Ishikawa (cell line): Measurements from ENCODE around the gene SLC26A11.

Source experiments
- CEBPB ChIP-seq: IDR thresholded peaks from 2 replicates; pipeline ENCODE4 v1.6.1; 2012
- CREB1 ChIP-seq: IDR thresholded peaks from 2 replicates; pipeline ENCODE4 v1.6.1; 2012; ENCODE audit warnings: low read depth
- EGR1 ChIP-seq: IDR thresholded peaks from 2 replicates; pipeline ENCODE4 v1.6.1; 2012
- EP300 ChIP-seq: IDR thresholded peaks from 2 replicates; pipeline ENCODE4 v1.6.1; 2012; ENCODE audit warnings: borderline replicate concordance
- FOXM1 ChIP-seq: IDR thresholded peaks from 2 replicates; pipeline ENCODE4 v1.6.1; 2012; ENCODE audit warnings: low read depth, borderline replicate concordance
- NFIC ChIP-seq: IDR thresholded peaks from 2 replicates; pipeline ENCODE4 v1.6.1; 2012
- RAD21 ChIP-seq: IDR thresholded peaks from 2 replicates; pipeline ENCODE4 v1.6.1; 2012; ENCODE audit warnings: low read depth
- TAF1 ChIP-seq: IDR thresholded peaks from 2 replicates; pipeline ENCODE4 v1.6.1; 2012; ENCODE audit warnings: low read depth, mild to moderate bottlenecking
- TCF12 ChIP-seq: IDR thresholded peaks from 2 replicates; pipeline ENCODE4 v1.6.1; 2012; ENCODE audit warnings: low read depth
- TEAD4 ChIP-seq: IDR thresholded peaks from 2 replicates; pipeline ENCODE4 v1.6.1; 2012
- YY1 ChIP-seq: IDR thresholded peaks from 2 replicates; pipeline ENCODE4 v1.6.1; 2012; ENCODE audit warnings: low read depth
- ZBTB7A ChIP-seq: IDR thresholded peaks from 2 replicates; pipeline ENCODE4 v1.6.1; 2012; ENCODE audit warnings: low read depth
- TF ChIP-seq, protein P1 (sequence below): IDR thresholded peaks from 2 replicates; pipeline ENCODE4 v1.6.1; 2012
- TF ChIP-seq, protein P2 (sequence below): IDR thresholded peaks from 2 replicates; pipeline ENCODE4 v1.6.1; 2012
- TF ChIP-seq, protein P3 (sequence below): IDR thresholded peaks from 2 replicates; pipeline ENCODE4 v1.6.1; 2012; ENCODE audit warnings: low read depth, mild to moderate bottlenecking

The SLC26A11 gene

DNA sequence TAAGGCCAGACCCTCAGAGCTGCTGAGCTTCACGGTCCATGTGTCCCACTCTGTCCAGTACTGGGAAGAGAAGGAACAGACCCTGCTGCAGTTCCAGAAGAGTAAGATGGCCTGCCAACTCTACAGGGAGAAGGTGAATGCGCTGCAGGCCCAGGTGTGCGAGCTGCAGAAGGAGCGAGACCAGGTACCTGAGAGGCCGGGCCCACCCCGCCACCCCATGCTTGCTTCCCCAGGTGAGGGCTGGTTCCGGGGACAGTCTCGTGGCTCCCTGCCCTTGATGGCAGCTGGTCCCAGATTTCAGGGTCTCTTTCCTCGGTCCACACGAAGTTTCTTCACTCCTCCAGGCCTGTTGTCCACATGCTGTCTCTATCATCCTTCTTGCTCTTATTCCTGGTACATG lies 29.5 kb upstream of the SLC26A11 start:
- TF ChIP-seq CEBPB = no peak

DNA sequence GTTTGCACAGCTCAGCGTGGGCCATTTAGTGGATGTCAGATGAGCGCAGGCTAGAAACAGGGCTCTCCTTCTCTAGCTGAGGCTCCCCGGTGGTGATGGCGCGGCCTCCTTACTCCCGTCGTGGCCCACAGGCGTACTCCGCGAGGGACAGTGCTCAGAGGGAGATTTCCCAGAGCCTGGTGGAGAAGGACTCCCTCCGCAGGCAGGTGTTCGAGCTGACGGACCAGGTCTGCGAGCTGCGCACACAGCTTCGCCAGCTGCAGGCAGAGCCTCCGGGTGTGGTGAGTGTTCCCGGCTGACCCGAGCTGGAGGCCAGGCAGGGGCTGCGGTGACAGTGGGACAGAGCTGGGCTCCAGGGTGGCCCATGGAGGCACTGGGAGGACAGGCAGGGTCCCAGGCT lies 29.0 kb upstream of the SLC26A11 start:
- TF ChIP-seq CEBPB (no peak), ZBTB7A (no peak)

DNA sequence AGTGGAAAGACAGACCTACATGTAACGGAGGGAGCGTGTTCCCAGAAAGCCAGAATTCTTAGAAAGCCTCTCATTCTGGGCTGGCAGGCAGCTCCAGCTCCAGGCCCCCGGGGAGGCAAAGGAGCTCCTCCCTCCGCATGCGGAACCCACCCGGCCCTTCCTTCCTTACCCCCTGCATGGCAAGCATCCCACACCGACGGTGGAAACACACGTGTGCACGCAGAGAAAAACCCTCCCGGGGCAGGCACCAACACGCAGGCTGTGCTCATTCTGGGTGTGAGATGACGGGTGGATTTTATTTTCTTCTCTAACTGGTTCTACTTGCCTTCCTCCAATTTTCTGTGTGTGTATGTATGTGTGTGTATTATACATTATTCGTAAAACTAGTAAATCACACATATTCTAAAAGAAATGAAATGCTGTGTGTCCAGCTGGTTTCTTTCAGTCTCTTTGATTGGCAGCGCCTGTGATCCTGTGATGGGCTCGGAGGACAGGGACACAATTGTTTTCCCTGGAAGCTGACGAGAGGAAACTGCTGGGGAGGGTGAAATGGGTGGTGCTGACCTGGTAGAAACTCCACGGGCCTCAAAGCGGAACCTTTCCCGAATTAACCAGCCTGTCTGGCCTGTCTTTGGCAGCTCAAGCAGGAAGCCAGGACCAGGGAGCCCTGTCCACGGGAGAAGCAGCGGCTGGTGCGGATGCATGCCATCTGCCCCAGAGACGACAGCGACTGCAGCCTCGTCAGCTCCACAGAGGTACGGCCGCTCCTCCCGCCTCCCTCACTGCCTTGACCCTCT lies 28.2 kb upstream of the SLC26A11 start:
- no peak for TF ChIP-seq NFIC
- TF ChIP-seq, protein P1, sequence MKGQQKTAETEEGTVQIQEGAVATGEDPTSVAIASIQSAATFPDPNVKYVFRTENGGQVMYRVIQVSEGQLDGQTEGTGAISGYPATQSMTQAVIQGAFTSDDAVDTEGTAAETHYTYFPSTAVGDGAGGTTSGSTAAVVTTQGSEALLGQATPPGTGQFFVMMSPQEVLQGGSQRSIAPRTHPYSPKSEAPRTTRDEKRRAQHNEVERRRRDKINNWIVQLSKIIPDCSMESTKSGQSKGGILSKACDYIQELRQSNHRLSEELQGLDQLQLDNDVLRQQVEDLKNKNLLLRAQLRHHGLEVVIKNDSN = no peak
- TF ChIP-seq, protein P2, sequence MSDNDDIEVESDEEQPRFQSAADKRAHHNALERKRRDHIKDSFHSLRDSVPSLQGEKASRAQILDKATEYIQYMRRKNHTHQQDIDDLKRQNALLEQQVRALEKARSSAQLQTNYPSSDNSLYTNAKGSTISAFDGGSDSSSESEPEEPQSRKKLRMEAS = no peak
- no peak for TF ChIP-seq TAF1
- TF ChIP-seq EP300 = no peak
- no peak for TF ChIP-seq CREB1
- TF ChIP-seq YY1 = no peak
- TF ChIP-seq TCF12 = no peak
- TF ChIP-seq ZBTB7A = no peak
- TF ChIP-seq RAD21 = no peak

DNA sequence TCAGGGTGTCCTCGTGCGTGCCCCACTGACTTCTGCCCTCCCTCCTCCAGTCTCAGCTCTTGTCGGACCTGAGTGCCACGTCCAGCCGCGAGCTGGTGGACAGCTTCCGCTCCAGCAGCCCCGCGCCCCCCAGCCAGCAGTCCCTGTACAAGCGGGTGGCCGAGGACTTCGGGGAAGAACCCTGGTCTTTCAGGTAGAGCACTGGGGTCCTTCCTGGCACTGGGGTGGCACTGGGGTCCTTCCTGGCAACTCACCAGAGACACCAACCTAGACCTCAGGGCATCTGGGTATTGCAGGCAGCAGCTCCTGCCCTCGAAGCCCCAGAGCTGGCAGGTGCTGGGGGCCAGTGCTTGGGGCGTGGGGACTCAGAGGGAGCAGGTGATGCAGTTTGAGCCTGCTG lies 25.1 kb upstream of the SLC26A11 start:
- TF ChIP-seq CREB1 = no peak
- no peak for TF ChIP-seq EP300
- TF ChIP-seq NFIC = no peak
- TF ChIP-seq, protein P2 = no peak
- TF ChIP-seq, protein P3, sequence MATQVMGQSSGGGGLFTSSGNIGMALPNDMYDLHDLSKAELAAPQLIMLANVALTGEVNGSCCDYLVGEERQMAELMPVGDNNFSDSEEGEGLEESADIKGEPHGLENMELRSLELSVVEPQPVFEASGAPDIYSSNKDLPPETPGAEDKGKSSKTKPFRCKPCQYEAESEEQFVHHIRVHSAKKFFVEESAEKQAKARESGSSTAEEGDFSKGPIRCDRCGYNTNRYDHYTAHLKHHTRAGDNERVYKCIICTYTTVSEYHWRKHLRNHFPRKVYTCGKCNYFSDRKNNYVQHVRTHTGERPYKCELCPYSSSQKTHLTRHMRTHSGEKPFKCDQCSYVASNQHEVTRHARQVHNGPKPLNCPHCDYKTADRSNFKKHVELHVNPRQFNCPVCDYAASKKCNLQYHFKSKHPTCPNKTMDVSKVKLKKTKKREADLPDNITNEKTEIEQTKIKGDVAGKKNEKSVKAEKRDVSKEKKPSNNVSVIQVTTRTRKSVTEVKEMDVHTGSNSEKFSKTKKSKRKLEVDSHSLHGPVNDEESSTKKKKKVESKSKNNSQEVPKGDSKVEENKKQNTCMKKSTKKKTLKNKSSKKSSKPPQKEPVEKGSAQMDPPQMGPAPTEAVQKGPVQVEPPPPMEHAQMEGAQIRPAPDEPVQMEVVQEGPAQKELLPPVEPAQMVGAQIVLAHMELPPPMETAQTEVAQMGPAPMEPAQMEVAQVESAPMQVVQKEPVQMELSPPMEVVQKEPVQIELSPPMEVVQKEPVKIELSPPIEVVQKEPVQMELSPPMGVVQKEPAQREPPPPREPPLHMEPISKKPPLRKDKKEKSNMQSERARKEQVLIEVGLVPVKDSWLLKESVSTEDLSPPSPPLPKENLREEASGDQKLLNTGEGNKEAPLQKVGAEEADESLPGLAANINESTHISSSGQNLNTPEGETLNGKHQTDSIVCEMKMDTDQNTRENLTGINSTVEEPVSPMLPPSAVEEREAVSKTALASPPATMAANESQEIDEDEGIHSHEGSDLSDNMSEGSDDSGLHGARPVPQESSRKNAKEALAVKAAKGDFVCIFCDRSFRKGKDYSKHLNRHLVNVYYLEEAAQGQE = no peak
- TF ChIP-seq RAD21 = no peak
- no peak for TF ChIP-seq CEBPB

DNA sequence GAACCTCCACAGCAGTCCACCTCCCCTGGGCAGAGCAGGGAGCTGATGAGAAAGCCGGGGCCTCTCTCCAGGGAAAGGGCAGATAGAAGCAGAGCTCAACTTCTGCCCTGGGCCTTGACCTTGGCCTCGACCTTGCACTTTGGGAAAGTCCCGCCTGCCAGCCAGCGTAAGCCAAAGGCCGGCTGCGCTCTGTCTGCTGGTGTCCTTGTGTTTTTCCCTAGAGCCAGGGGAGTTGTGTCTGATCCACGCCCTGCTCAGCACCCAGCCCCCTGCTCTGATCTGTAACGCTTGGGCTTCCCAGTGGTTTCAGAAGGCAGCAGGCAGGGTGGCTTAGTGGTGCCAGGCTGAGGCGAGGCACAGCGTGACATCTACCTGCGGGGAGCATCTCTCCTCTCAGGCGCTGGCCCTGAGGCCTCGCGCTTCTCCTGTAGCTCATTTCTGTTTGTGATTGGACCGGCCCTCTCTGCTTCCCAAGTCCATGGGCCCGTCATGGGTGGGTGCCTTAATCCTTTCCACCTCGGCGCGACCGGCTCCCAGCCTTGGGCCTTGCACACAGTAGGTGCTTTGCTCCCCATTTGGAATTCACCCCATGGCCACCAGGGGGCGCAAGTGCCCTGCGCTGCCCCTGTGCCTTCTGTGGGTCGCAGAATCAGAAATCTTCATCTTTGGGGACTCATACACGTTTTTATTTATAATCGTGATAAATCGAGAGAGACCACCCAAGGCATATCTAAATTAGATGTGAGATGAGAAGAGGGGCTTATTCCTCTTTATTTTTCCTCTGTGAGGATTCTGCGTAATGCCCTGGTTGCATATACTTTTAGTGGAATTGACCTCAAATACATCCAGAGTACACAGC lies 24.3 kb upstream of the SLC26A11 start:
- no peak for TF ChIP-seq FOXM1
- TF ChIP-seq, protein P3 = no peak
- TF ChIP-seq EGR1 = no peak
- TF ChIP-seq RAD21 = peak; percentile 79

DNA sequence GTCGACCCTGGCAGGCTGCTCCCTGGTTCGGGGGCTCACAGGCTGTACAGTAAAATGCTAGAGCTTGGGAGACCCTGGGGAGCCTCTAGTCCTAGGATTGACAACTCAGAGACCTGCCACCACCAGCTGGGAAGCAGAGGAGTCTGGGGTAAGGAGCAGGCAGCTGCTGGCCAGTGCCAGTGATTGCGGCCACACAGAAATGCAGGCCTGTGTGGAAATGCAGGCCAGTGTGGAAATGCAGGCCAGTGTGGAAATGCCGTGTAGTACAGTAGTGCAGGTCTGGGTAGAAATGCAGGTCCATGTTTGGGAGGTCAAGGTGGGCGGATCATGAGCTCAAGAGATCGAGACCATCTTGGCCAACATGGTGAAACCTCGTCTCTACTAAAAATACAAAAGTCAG lies 23.6 kb upstream of the SLC26A11 start:
- TF ChIP-seq YY1 (no peak), EP300 (no peak), TAF1 (no peak), TCF12 (no peak), ZBTB7A (no peak), NFIC (no peak), CEBPB (no peak), TEAD4 (no peak), FOXM1 (no peak), EGR1 (no peak), RAD21 (no peak), CREB1 (no peak)
- TF ChIP-seq, protein P1 = no peak
- TF ChIP-seq, protein P3 = no peak
- TF ChIP-seq, protein P2 = no peak
